ENCODE measurements around the gene IGF2BP2. TPM values are rescaled to one million over a fixed set of nuclear protein-coding genes. Genes with fewer than 3 reads are reported as not detected.

Gene IGF2BP2
- total and polyA plus RNA-seq, 2 of the 13 experiments (the other 11 are each of a cell fraction or from before 2014, with no cell fraction given) = 6.5 to 46.0 TPM

- ATAC-seq (no peak), DNase-seq (ENCODE audit: low spot score) (no peak), FAIRE-seq (no peak)
- peaks cover 28 to 80% of the 10 kb centered on the region in 2 experiments for H3K36me3 ChIP-seq (replicated peaks in 1 of 2; ENCODE audit: control insufficient read depth in 1 of 2, insufficient read depth in 2 of 2, low read length in 2 of 2)
- H3K9ac ChIP-seq (ENCODE audit: insufficient read depth, low read depth, low read length) = no peak overlapping the region
- in situ Hi-C loops (cut with HindIII; ENCODE audit: extremely low pct_ligation_motif_present, low pct_unique_long_range_greater_than_20kb) (loop anchor here (10.0 kb wide), 1 partner anchor 209 kb away; no protein-coding TSS in a partner anchor), intact Hi-C loops (cut with micrococcal nuclease; ENCODE audit: unreplicated experiment) (no loop called here)
- POLR2A ChIA-PET = no interaction called here
- no peak overlapping the region for H2AFZ ChIP-seq (ENCODE audit: low read length)
- H3K4me2 ChIP-seq (ENCODE audit: low read depth, low read length) = no peak overlapping the region
- H3K27me3 ChIP-seq (ENCODE audit: control insufficient read depth in 1 of 2, insufficient read depth in 2 of 2, low read length in 2 of 2) = no peaks in the 10 kb centered on the region
- no TSS peak for BruUV-seq (replicated peaks)
- 97% methylated on average over 9 of the region's 9 CpGs for WGBS (ENCODE audit: low lambda C conversion rate)
- H3K9me3 ChIP-seq (ENCODE audit: low read length) = no peaks in the 10 kb centered on the region
- peaks cover 3% of the 10 kb centered on the region for H3K79me2 ChIP-seq (ENCODE audit: insufficient read depth, low read length)
- H4K20me1 ChIP-seq (ENCODE audit: insufficient read depth, low read length) = peaks cover 6% of the 10 kb centered on the region
- no peaks in the 10 kb centered on the region for H3K4me1 ChIP-seq (ENCODE audit: insufficient read depth, low read length)
- H3K27ac ChIP-seq (ENCODE audit: extremely low read length, insufficient read depth, low read length) = no peak overlapping the region
- CTCF ChIA-PET (ENCODE audit: low intra/inter-chr PET ratio, low total read pairs) = no interaction called here
- H3K4me3 ChIP-seq (replicated peaks in 1 of 3; ENCODE audit: insufficient read depth in 1 of 3, low read depth in 2 of 3, low read length in 3 of 3) = no peak overlapping the region
- TF ChIP-seq AKAP8 (CRISPR knock-in tag; IDR thresholded peaks at IDR 0.05) = no peak
- TF ChIP-seq CEBPB (IDR thresholded peaks at IDR 0.05; ENCODE audit: borderline replicate concordance, low read depth, low read length) = peak; percentile 42; the same call in 1 of the 2 replicates
Observed at GRCh38 chr3:185685231-185686035, 139.4 kb downstream of the IGF2BP2 start.

GRCh38 chr3:185680231-185680630, 144.6 kb downstream of the IGF2BP2 start:
- 96% methylated on average over 4 of the region's 4 CpGs for WGBS (ENCODE audit: low lambda C conversion rate)
- intact Hi-C loops (cut with micrococcal nuclease; ENCODE audit: unreplicated experiment) (no loop called here), in situ Hi-C loops (cut with HindIII; ENCODE audit: extremely low pct_ligation_motif_present, low pct_unique_long_range_greater_than_20kb) (loop anchor here (10.0 kb wide), 1 partner anchor 215 kb away; no protein-coding TSS in a partner anchor)
- H3K27me3 ChIP-seq (ENCODE audit: control insufficient read depth in 1 of 2, insufficient read depth in 2 of 2, low read length in 2 of 2) = no peaks in the 10 kb centered on the region
- ChIA-PET POLR2A (no interaction called here), CTCF (ENCODE audit: low intra/inter-chr PET ratio, low total read pairs) (no interaction called here)
- FAIRE-seq (no peak), ATAC-seq (no peak), DNase-seq (ENCODE audit: low spot score) (no peak)
- H3K4me3 ChIP-seq (replicated peaks in 1 of 3; ENCODE audit: insufficient read depth in 1 of 3, low read depth in 2 of 3, low read length in 3 of 3) = no peak overlapping the region
- H4K20me1 ChIP-seq (ENCODE audit: insufficient read depth, low read length) = peaks cover 9% of the 10 kb centered on the region; the same call in 1 of the 2 replicates
- no peak overlapping the region for H3K9ac ChIP-seq (ENCODE audit: insufficient read depth, low read depth, low read length)
- peaks cover 6% of the 10 kb centered on the region for H3K79me2 ChIP-seq (ENCODE audit: insufficient read depth, low read length)
- peaks cover 22 to 77% of the 10 kb centered on the region in 2 experiments for H3K36me3 ChIP-seq (replicated peaks in 1 of 2; ENCODE audit: control insufficient read depth in 1 of 2, insufficient read depth in 2 of 2, low read length in 2 of 2)
- TF ChIP-seq PRPF4 (IDR thresholded peaks at IDR 0.05; ENCODE audit: low read depth, low read length, poor library complexity, severe bottlenecking) (no peak), HDAC1 (CRISPR knock-in tag; IDR thresholded peaks at IDR 0.05) (no peak), GLI4 (CRISPR knock-in tag; IDR thresholded peaks at IDR 0.05; ENCODE audit: borderline replicate concordance) (no peak), CBFB (CRISPR knock-in tag; IDR thresholded peaks at IDR 0.05) (no peak), ZNF18 (CRISPR knock-in tag; IDR thresholded peaks at IDR 0.05; ENCODE audit: insufficient replicate concordance) (no peak), MED1 (CRISPR knock-in tag; IDR thresholded peaks at IDR 0.05) (no peak)
- TF ChIP-seq, protein P1, sequence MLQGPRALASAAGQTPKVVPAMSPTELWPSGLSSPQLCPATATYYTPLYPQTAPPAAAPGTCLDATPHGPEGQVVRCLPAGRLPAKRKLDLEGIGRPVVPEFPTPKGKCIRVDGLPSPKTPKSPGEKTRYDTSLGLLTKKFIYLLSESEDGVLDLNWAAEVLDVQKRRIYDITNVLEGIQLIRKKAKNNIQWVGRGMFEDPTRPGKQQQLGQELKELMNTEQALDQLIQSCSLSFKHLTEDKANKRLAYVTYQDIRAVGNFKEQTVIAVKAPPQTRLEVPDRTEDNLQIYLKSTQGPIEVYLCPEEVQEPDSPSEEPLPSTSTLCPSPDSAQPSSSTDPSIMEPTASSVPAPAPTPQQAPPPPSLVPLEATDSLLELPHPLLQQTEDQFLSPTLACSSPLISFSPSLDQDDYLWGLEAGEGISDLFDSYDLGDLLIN (CRISPR knock-in tag; IDR thresholded peaks at IDR 0.05; ENCODE audit: borderline replicate concordance) = no peak
- H3K4me2 ChIP-seq (ENCODE audit: low read depth, low read length) = no peak overlapping the region
- H3K4me1 ChIP-seq (ENCODE audit: insufficient read depth, low read length) = no peaks in the 10 kb centered on the region
- BruUV-seq (replicated peaks) = no TSS peak
- no peaks in the 10 kb centered on the region for H3K9me3 ChIP-seq (ENCODE audit: low read length)
- no peak overlapping the region for H3K27ac ChIP-seq (ENCODE audit: extremely low read length, insufficient read depth, low read length)
- no peak overlapping the region for H2AFZ ChIP-seq (ENCODE audit: low read length)
